Dermis blood vessel endothelial cell (primary cell): Measurements from ENCODE around the gene PIH1D1. TPM values are rescaled to one million over a fixed set of nuclear protein-coding genes. Genes with fewer than 3 reads are reported as not detected.

Experiments used
- DNase-seq: peaks from one replicate; pipeline ENCODE4 v3.0.0; 2010
- total RNA-seq: library from RNA; depleted of rRNA; stranded (reverse); fragments of >200 nt; gene quantifications from 2 replicates; pipeline ENCODE4 v1.2.3, GENCODE V29; 2014

PIH1D1 gene
- total RNA-seq, 1 donor from 2014 or later = 169 TPM

- DNase-seq = no peak
Observed at GRCh38 chr19:49415102-49415809, 36.4 kb downstream of the PIH1D1 start.

- no peak for DNase-seq
Observed at GRCh38 chr19:49414256-49414655, 37.4 kb downstream of the PIH1D1 start.

GRCh38 chr19:49413348-49413747 is 38.3 kb downstream of the PIH1D1 start:
- DNase-seq = no peak

- DNase-seq = no peak
Observed at GRCh38 chr19:49411681-49412326, 39.8 kb downstream of the PIH1D1 start.

- no peak for DNase-seq
Observed at GRCh38 chr19:49409441-49410029, 42.1 kb downstream of the PIH1D1 start.

- DNase-seq = no peak
Observed at GRCh38 chr19:49408816-49409440, 42.7 kb downstream of the PIH1D1 start.

- no peak for DNase-seq
Observed at GRCh38 chr19:49407482-49408015, 44.1 kb downstream of the PIH1D1 start.

GRCh38 chr19:49407079-49407478 is 44.5 kb downstream of the PIH1D1 start:
- DNase-seq = no peak

- DNase-seq = no peak
Observed at GRCh38 chr19:49403404-49404187, 48.0 kb downstream of the PIH1D1 start.

GRCh38 chr19:49400029-49400428 is 51.6 kb downstream of the PIH1D1 start:
- DNase-seq = no peak

GRCh38 chr19:49398931-49399330 is 52.7 kb downstream of the PIH1D1 start:
- DNase-seq = no peak

GRCh38 chr19:49398001-49398615 is 53.5 kb downstream of the PIH1D1 start:
- no peak for DNase-seq

GRCh38 chr19:49396738-49397505 is 54.7 kb downstream of the PIH1D1 start:
- DNase-seq = no peak

Other genes starting within 250 kb of the PIH1D1 start
- gene SLC6A16, start 126.6 kb downstream of the PIH1D1 start, total RNA-seq = 0.28 and 1.0 TPM in 2 replicates
- not detected in 2 replicates for gene CD37, start 116.4 kb downstream of the PIH1D1 start, total RNA-seq
- gene TEAD2, start 89.4 kb downstream of the PIH1D1 start, total RNA-seq = 74.7 and 101 TPM in 2 replicates
- 0.33 TPM in 1 of 2 replicates, not detected in the other for gene DKKL1, start 87.9 kb downstream of the PIH1D1 start, total RNA-seq
- gene KASH5, start 63.6 kb downstream of the PIH1D1 start, total RNA-seq = not detected in 2 replicates
- gene PTH2, start 28.4 kb downstream of the PIH1D1 start, total RNA-seq = not detected in 2 replicates
- gene GFY, start 26.4 kb downstream of the PIH1D1 start, total RNA-seq = not detected in 2 replicates
- gene SLC17A7, start 10.3 kb downstream of the PIH1D1 start, total RNA-seq = 0.17 and 0.42 TPM in 2 replicates
- 55.3 and 82.5 TPM in 2 replicates for gene ALDH16A1, start 1.4 kb upstream of the PIH1D1 start, total RNA-seq
- gene FLT3LG, start 22.4 kb upstream of the PIH1D1 start, total RNA-seq = 1.2 and 1.6 TPM in 2 replicates
- gene RPL13A, start 35.8 kb upstream of the PIH1D1 start, total RNA-seq = 2,583 and 3,504 TPM in 2 replicates
- 2,205 and 5,498 TPM in 2 replicates for gene RPS11, start 44.6 kb upstream of the PIH1D1 start, total RNA-seq
- gene FCGRT, start 60.8 kb upstream of the PIH1D1 start, total RNA-seq = 77.9 and 241 TPM in 2 replicates
- gene RCN3, start 76.2 kb upstream of the PIH1D1 start, total RNA-seq = 6.7 and 24.8 TPM in 2 replicates
- 90.4 and 98.7 TPM in 2 replicates for gene NOSIP, start 128.7 kb upstream of the PIH1D1 start, total RNA-seq
- 6.1 and 7.5 TPM in 2 replicates for gene PRRG2, start 129.5 kb upstream of the PIH1D1 start, total RNA-seq
- 2.4 and 4.8 TPM in 2 replicates for gene PRR12, start 139.4 kb upstream of the PIH1D1 start, total RNA-seq
- 24.3 and 28.6 TPM in 2 replicates for gene RRAS, start 188.3 kb upstream of the PIH1D1 start, total RNA-seq
- gene SCAF1, start 190.4 kb upstream of the PIH1D1 start, total RNA-seq = 11.9 and 26.5 TPM in 2 replicates
- gene IRF3, start 214.0 kb upstream of the PIH1D1 start, total RNA-seq = 47.3 and 79.9 TPM in 2 replicates
- 3.1 and 9.2 TPM in 2 replicates for gene BCL2L12, start 214.1 kb upstream of the PIH1D1 start, total RNA-seq
- gene PRMT1, start 225.5 kb upstream of the PIH1D1 start, total RNA-seq = 282 and 338 TPM in 2 replicates
- 0.70 and 1.5 TPM in 2 replicates for gene ADM5, start 237.8 kb upstream of the PIH1D1 start, total RNA-seq
- gene CPT1C, start 239.3 kb upstream of the PIH1D1 start, total RNA-seq = 19.1 and 19.5 TPM in 2 replicates